Glutamatergic neuron (in vitro differentiated cells): ENCODE data around the gene IFFO2. TPM values are rescaled to one million over a fixed set of nuclear protein-coding genes. Genes with fewer than 3 reads are reported as not detected.
A peak's percentile ranks its signal among the peaks of the same experiment; 100 is the strongest.

Source experiments
- DNase-seq: peaks from one replicate; pipeline ENCODE4 v3.0.0; 2022
- H3K27ac Mint-ChIP-seq: one replicate; pipeline ENCODE4 v1.8.0; 2020; ENCODE audit warnings: mild to moderate bottlenecking, mixed read lengths, inconsistent platforms; ENCODE audit not compliant: unreplicated experiment
- H3K27me3 Mint-ChIP-seq: one replicate; pipeline ENCODE4 v1.8.0; 2020; ENCODE audit warnings: mild to moderate bottlenecking, moderate library complexity, mixed read lengths, inconsistent platforms; ENCODE audit not compliant: unreplicated experiment
- H3K36me3 Mint-ChIP-seq: one replicate; pipeline ENCODE4 v1.8.0; 2020; ENCODE audit warnings: mild to moderate bottlenecking, mixed read lengths, inconsistent platforms; ENCODE audit not compliant: unreplicated experiment
- H3K4me1 Mint-ChIP-seq: one replicate; pipeline ENCODE4 v1.8.0; 2020; ENCODE audit warnings: mild to moderate bottlenecking, low read depth, mixed read lengths, inconsistent platforms; ENCODE audit not compliant: unreplicated experiment
- H3K4me3 Mint-ChIP-seq: one replicate; pipeline ENCODE4 v1.8.0; 2020; ENCODE audit warnings: mild to moderate bottlenecking, mixed read lengths, inconsistent platforms; ENCODE audit not compliant: unreplicated experiment
- H3K9me3 Mint-ChIP-seq: one replicate; pipeline ENCODE4 v1.8.0; 2020; ENCODE audit warnings: mild to moderate bottlenecking, moderate library complexity, mixed read lengths, inconsistent platforms; ENCODE audit not compliant: unreplicated experiment
- CTCF ChIP-seq: fragments of 200-600 bp; sonication (generic); IDR thresholded peaks from one replicate; pipeline ENCODE4 v1.5.0; 2021; ENCODE audit not compliant: partially characterized antibody, unreplicated experiment
- total RNA-seq: library from RNA; stranded (reverse); fragmentation: NEBNext Ultra II Directional; extraction: Animal tissue kit (Norgen Biotek cat#: 25700); gene quantifications from one replicate; pipeline ENCODE4 v1.2.1, GENCODE V29; 2021; ENCODE audit not compliant: unreplicated experiment

IFFO2 gene
- total RNA-seq, 1 donor from 2014 or later: 107 TPM

GRCh38 chr1:18942340-18942739 lies 14.1 kb downstream of the IFFO2 start:
- no peak for TF ChIP-seq CTCF
- H3K27me3 Mint-ChIP-seq: peaks cover 25% of the 10 kb centered on the region
- peaks cover 29% of the 10 kb centered on the region for H3K9me3 Mint-ChIP-seq
- H3K27ac Mint-ChIP-seq: peak overlapping the region; percentile 98
- peaks cover 60% of the 10 kb centered on the region for H3K4me1 Mint-ChIP-seq
- H3K4me3 Mint-ChIP-seq: no peak overlapping the region
- H3K36me3 Mint-ChIP-seq: no peaks in the 10 kb centered on the region
- no peak for DNase-seq

GRCh38 chr1:18941221-18942141 lies 15.0 kb downstream of the IFFO2 start:
- TF ChIP-seq CTCF: no peak
- Mint-ChIP-seq H3K4me3 (peak overlapping the region; percentile 55), H3K36me3 (no peaks in the 10 kb centered on the region), H3K27ac (peak overlapping the region; percentile 98), H3K9me3 (peaks cover 29% of the 10 kb centered on the region), H3K4me1 (peaks cover 60% of the 10 kb centered on the region), H3K27me3 (peaks cover 28% of the 10 kb centered on the region)
- DNase-seq: no peak

- H3K27me3 Mint-ChIP-seq: peaks cover 27% of the 10 kb centered on the region
- TF ChIP-seq CTCF: no peak
- H3K4me1 Mint-ChIP-seq: peaks cover 60% of the 10 kb centered on the region
- H3K36me3 Mint-ChIP-seq: no peaks in the 10 kb centered on the region
- peak overlapping the region; percentile 55 for H3K4me3 Mint-ChIP-seq
- DNase-seq: no peak
- H3K9me3 Mint-ChIP-seq: peaks cover 32% of the 10 kb centered on the region
- H3K27ac Mint-ChIP-seq: peak overlapping the region; percentile 98
Measured at GRCh38 chr1:18940303-18941020, 16.0 kb downstream of the IFFO2 start.

GRCh38 chr1:18939398-18940302 lies 16.8 kb downstream of the IFFO2 start:
- no peaks in the 10 kb centered on the region for H3K36me3 Mint-ChIP-seq
- peak overlapping the region; percentile 55 for H3K4me3 Mint-ChIP-seq
- peaks cover 28% of the 10 kb centered on the region for H3K27me3 Mint-ChIP-seq
- no peak for DNase-seq
- TF ChIP-seq CTCF: no peak
- H3K27ac Mint-ChIP-seq: peak overlapping the region; percentile 98
- peaks cover 56% of the 10 kb centered on the region for H3K4me1 Mint-ChIP-seq
- peaks cover 31% of the 10 kb centered on the region for H3K9me3 Mint-ChIP-seq
